Erythroblast (primary cell): Measurements from ENCODE around the gene CAPN13.

Experiments used
- GATA1 ChIP-seq: IDR thresholded peaks from 2 replicates; pipeline ENCODE4 v1.6.1; 2011; ENCODE audit warnings: low read depth, mild to moderate bottlenecking, control low read depth, low read length, moderate library complexity
- POLR2A ChIP-seq: IDR thresholded peaks from 2 replicates; pipeline ENCODE4 v1.6.1; 2011; ENCODE audit warnings: mild to moderate bottlenecking, low read length

GRCh38 chr2:30768708-30769480 is 38.4 kb downstream of the CAPN13 start:
- TF ChIP-seq POLR2A (no peak), GATA1 (no peak)
